Neural cell (in vitro differentiated cells): Measurements from ENCODE around the gene MPPED1. TPM values are rescaled to one million over a fixed set of nuclear protein-coding genes. Genes with fewer than 3 reads are reported as not detected.

Experiments used
- H2AFZ ChIP-seq: fragments of 200-600, 300-800 bp; sonication (generic), shearing (Covaris generic); 2 replicates; pipeline ENCODE4 v1.6.0; 2014; ENCODE audit warnings: low read depth, mild to moderate bottlenecking, antibody characterized with exemption, low read length, moderate library complexity
- H3F3A ChIP-seq: fragments of 200-600 bp; shearing (Covaris generic); 2 replicates; pipeline ENCODE4 v1.6.1; 2016; ENCODE audit warnings: mild to moderate bottlenecking, moderate library complexity, mixed read lengths, antibody characterized with exemption, low read length; ENCODE audit not compliant: insufficient read depth, poor library complexity, severe bottlenecking
- H3K27ac ChIP-seq: fragments of 200-600, 300-800 bp; sonication (generic), shearing (Covaris generic); 2 replicates; pipeline ENCODE4 v1.5.1; 2014; ENCODE audit warnings: mild to moderate bottlenecking, low read length, moderate library complexity
- H3K27me3 ChIP-seq: fragments of 300-800, 200-600 bp; sonication (generic), shearing (Covaris generic); 2 replicates; pipeline ENCODE4 v1.6.0; 2014; ENCODE audit warnings: mild to moderate bottlenecking, low read depth, low read length, moderate library complexity; ENCODE audit not compliant: insufficient read depth
- H3K36me3 ChIP-seq: fragments of 300-800, 200-600 bp; sonication (generic), shearing (Covaris generic); 2 replicates; pipeline ENCODE4 v1.5.1; 2014; ENCODE audit warnings: mild to moderate bottlenecking, antibody characterized with exemption, low read length, moderate library complexity; ENCODE audit not compliant: insufficient read depth
- H3K4me2 ChIP-seq: fragments of 300-800, 200-600 bp; sonication (generic), shearing (Covaris generic); 2 replicates; pipeline ENCODE4 v1.6.0; 2014; ENCODE audit warnings: mild to moderate bottlenecking, low read length
- H3K4me3 ChIP-seq: fragments of 300-800, 200-600 bp; sonication (generic), shearing (Covaris generic); 2 replicates; pipeline ENCODE4 v1.5.1; 2014; ENCODE audit warnings: mild to moderate bottlenecking, low read length, moderate library complexity
- H3K79me2 ChIP-seq: fragments of 200-600 bp; shearing (Covaris generic); replicated peaks from 2 replicates; pipeline ENCODE4 v1.6.0; 2014; ENCODE audit warnings: mild to moderate bottlenecking, low read length, moderate library complexity; ENCODE audit not compliant: insufficient read depth
- H3K9ac ChIP-seq: fragments of 300-800, 200-600 bp; sonication (generic), shearing (Covaris generic); 2 replicates; pipeline ENCODE4 v1.6.1; 2016; ENCODE audit warnings: mild to moderate bottlenecking, low read length, mixed read lengths
- H3K9me2 ChIP-seq: fragments of 200-600 bp; shearing (Covaris generic); 2 replicates; pipeline ENCODE4 v1.6.1; 2016; ENCODE audit warnings: mild to moderate bottlenecking, low read length, mixed read lengths; ENCODE audit not compliant: insufficient read depth
- H3K9me3 ChIP-seq: fragments of 200-600, 300-800 bp; sonication (generic), shearing (Covaris generic); 2 replicates; pipeline ENCODE4 v1.6.1; 2016; ENCODE audit warnings: mild to moderate bottlenecking, mixed run types, low read length, moderate library complexity, mixed read lengths
- H4K20me1 ChIP-seq: fragments of 200-600 bp; shearing (Covaris generic); 2 replicates; pipeline ENCODE4 v1.6.1; 2016; ENCODE audit warnings: mild to moderate bottlenecking, mixed run types; ENCODE audit not compliant: insufficient read depth
- EP300 ChIP-seq: fragments of 450-650 bp; conservative IDR thresholded peaks from 2 replicates; pipeline ENCODE4 v1.6.1; 2014; ENCODE audit warnings: antibody characterized with exemption, mild to moderate bottlenecking, moderate library complexity; ENCODE audit not compliant: poor library complexity, severe bottlenecking
- EZH2 ChIP-seq: fragments of 200-600, 300-800 bp; shearing (Covaris generic), sonication (generic); IDR thresholded peaks from 2 replicates; pipeline ENCODE4 v1.6.1; 2014; ENCODE audit warnings: antibody characterized with exemption, low read length, borderline replicate concordance, mild to moderate bottlenecking; ENCODE audit not compliant: insufficient read depth, poor library complexity, severe bottlenecking
- MXI1 ChIP-seq: fragments of 450-650 bp; conservative IDR thresholded peaks from 2 replicates; pipeline ENCODE4 v1.6.1; 2014; ENCODE audit warnings: antibody characterized with exemption, mild to moderate bottlenecking; ENCODE audit not compliant: poor library complexity, severe bottlenecking
- POLR2AphosphoS5 ChIP-seq: IDR thresholded peaks from 2 replicates; pipeline ENCODE4 v1.6.1; 2012
- RAD21 ChIP-seq: fragments of 450-650 bp; conservative IDR thresholded peaks from 2 replicates; pipeline ENCODE4 v1.6.1; 2014; ENCODE audit warnings: antibody characterized with exemption, mild to moderate bottlenecking, moderate library complexity
- SMC3 ChIP-seq: fragments of 450-650 bp; conservative IDR thresholded peaks from 2 replicates; pipeline ENCODE4 v1.6.1; 2014; ENCODE audit warnings: antibody characterized with exemption, mild to moderate bottlenecking, moderate library complexity; ENCODE audit not compliant: poor library complexity
- TAF1 ChIP-seq: IDR thresholded peaks from 2 replicates; pipeline ENCODE4 v1.6.1; 2012; ENCODE audit warnings: low read depth
- polyA plus RNA-seq: library from polyadenylated mRNA; depleted of rRNA; stranded (reverse); fragments of >200 nt; gene quantifications from 2 replicates; pipeline ENCODE4 v1.2.3, GENCODE V29; 2014
- TF ChIP-seq, protein P1 (sequence below): fragments of 450-650 bp; IDR thresholded peaks from 2 replicates; pipeline ENCODE4 v1.5.1; 2014; ENCODE audit warnings: antibody characterized with exemption, mild to moderate bottlenecking, moderate library complexity; ENCODE audit not compliant: poor library complexity, severe bottlenecking
- TF ChIP-seq, protein P2 (sequence below): IDR thresholded peaks from 2 replicates; pipeline ENCODE4 v1.6.1; 2012; ENCODE audit warnings: borderline replicate concordance

MPPED1 gene
- polyA plus RNA-seq, 1 donor from 2014 or later: 33.4 TPM

DNA sequence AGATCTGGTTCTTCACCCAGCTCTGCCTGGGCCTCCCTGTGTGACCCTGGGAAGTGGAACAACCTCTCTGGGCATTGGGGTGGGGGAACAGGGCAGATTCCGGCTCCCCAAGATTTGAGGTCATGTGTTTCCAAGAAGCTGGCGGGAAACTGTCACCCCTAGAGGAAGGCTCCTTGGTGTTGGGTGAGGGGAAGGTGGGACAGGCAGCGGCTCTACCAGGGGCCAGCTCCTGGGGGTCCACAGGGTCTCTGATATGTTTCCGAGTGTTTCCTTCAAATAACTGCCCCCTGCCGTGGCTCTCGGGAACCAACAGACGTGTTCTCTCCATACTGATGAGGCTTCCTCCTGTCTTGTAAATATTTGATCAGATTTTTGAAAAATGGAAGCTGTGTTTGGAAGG, 78.5 kb downstream of the MPPED1 start:
- TF ChIP-seq, protein P1, sequence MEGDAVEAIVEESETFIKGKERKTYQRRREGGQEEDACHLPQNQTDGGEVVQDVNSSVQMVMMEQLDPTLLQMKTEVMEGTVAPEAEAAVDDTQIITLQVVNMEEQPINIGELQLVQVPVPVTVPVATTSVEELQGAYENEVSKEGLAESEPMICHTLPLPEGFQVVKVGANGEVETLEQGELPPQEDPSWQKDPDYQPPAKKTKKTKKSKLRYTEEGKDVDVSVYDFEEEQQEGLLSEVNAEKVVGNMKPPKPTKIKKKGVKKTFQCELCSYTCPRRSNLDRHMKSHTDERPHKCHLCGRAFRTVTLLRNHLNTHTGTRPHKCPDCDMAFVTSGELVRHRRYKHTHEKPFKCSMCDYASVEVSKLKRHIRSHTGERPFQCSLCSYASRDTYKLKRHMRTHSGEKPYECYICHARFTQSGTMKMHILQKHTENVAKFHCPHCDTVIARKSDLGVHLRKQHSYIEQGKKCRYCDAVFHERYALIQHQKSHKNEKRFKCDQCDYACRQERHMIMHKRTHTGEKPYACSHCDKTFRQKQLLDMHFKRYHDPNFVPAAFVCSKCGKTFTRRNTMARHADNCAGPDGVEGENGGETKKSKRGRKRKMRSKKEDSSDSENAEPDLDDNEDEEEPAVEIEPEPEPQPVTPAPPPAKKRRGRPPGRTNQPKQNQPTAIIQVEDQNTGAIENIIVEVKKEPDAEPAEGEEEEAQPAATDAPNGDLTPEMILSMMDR: no peak
- TF ChIP-seq POLR2AphosphoS5: no peak
- no peak for TF ChIP-seq EP300
- no peak for TF ChIP-seq TAF1
- no peak for TF ChIP-seq SMC3
- TF ChIP-seq, protein P2, sequence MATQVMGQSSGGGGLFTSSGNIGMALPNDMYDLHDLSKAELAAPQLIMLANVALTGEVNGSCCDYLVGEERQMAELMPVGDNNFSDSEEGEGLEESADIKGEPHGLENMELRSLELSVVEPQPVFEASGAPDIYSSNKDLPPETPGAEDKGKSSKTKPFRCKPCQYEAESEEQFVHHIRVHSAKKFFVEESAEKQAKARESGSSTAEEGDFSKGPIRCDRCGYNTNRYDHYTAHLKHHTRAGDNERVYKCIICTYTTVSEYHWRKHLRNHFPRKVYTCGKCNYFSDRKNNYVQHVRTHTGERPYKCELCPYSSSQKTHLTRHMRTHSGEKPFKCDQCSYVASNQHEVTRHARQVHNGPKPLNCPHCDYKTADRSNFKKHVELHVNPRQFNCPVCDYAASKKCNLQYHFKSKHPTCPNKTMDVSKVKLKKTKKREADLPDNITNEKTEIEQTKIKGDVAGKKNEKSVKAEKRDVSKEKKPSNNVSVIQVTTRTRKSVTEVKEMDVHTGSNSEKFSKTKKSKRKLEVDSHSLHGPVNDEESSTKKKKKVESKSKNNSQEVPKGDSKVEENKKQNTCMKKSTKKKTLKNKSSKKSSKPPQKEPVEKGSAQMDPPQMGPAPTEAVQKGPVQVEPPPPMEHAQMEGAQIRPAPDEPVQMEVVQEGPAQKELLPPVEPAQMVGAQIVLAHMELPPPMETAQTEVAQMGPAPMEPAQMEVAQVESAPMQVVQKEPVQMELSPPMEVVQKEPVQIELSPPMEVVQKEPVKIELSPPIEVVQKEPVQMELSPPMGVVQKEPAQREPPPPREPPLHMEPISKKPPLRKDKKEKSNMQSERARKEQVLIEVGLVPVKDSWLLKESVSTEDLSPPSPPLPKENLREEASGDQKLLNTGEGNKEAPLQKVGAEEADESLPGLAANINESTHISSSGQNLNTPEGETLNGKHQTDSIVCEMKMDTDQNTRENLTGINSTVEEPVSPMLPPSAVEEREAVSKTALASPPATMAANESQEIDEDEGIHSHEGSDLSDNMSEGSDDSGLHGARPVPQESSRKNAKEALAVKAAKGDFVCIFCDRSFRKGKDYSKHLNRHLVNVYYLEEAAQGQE: no peak
- TF ChIP-seq MXI1: no peak
- TF ChIP-seq EZH2: no peak
- no peak for TF ChIP-seq RAD21

GRCh38 chr22:43491177-43491576, 79.4 kb downstream of the MPPED1 start:
- H2AFZ ChIP-seq: no peak overlapping the region

More for the DNA sequence above, 78.5 kb downstream of the MPPED1 start:
- Histone ChIP-seq H3K9ac (no peak overlapping the region), H3K27me3 (no peaks in the 10 kb centered on the region), H3K27ac (no peak overlapping the region), H3F3A (no peaks in the 10 kb centered on the region), H3K79me2 (no peaks in the 10 kb centered on the region), H3K9me2 (no peaks in the 10 kb centered on the region), H3K4me2 (no peak overlapping the region), H4K20me1 (no peaks in the 10 kb centered on the region), H3K4me3 (no peak overlapping the region), H3K36me3 (no peaks in the 10 kb centered on the region), H2AFZ (no peak overlapping the region), H3K9me3 (no peaks in the 10 kb centered on the region)

More at GRCh38 chr22:43491177-43491576, 79.4 kb downstream of the MPPED1 start:
- Histone ChIP-seq H3F3A (no peaks in the 10 kb centered on the region), H3K9ac (no peak overlapping the region), H3K36me3 (no peaks in the 10 kb centered on the region), H3K79me2 (no peaks in the 10 kb centered on the region), H3K4me2 (no peak overlapping the region), H3K4me3 (no peak overlapping the region), H3K27me3 (no peaks in the 10 kb centered on the region), H4K20me1 (no peaks in the 10 kb centered on the region), H3K9me3 (no peaks in the 10 kb centered on the region), H3K27ac (no peak overlapping the region), H3K9me2 (no peaks in the 10 kb centered on the region)
- no peak for TF ChIP-seq EZH2
- no peak for TF ChIP-seq POLR2AphosphoS5
- TF ChIP-seq, protein P2: no peak
- no peak for TF ChIP-seq RAD21
- no peak for TF ChIP-seq MXI1
- no peak for TF ChIP-seq SMC3
- TF ChIP-seq TAF1: no peak
- TF ChIP-seq, protein P1: no peak
